IMR-90 (cell line): ENCODE data around the gene CCND1. TPM values are rescaled to one million over a fixed set of nuclear protein-coding genes. Genes with fewer than 3 reads are reported as not detected.

Experiments used
- ATAC-seq: fragments of 200-7000 bp; cut with Tn5 transposase; 2 replicates; pipeline ENCODE4 v1.9.1; 2020; ENCODE audit warnings: low read depth, mild to moderate bottlenecking, moderate library complexity
- BruUV-seq: library from RNA; stranded (reverse); fragments of 400-500 nt; replicated peaks from 2 replicates; lab custom pipeline; 2021; lab: Mats Ljungman, UMichigan
- CTCF ChIA-PET: fragments of 300-600 bp; formaldehyde crosslinking; extraction: SDS; loops from one replicate; lab custom pipeline; 2021; ENCODE audit warnings: antibody characterized with exemption; lab: Yijun Ruan, JAX
- POLR2A ChIA-PET: fragments of 300-600 bp; sonication (Branson Sonifier 250); formaldehyde crosslinking; loops from one replicate; lab custom pipeline; 2022; ENCODE audit warnings: antibody characterized with exemption; ENCODE audit not compliant: unreplicated experiment; lab: Charles Lee
- DNase-seq: peaks from one replicate; pipeline ENCODE4 v3.0.0; 2013
- H2AFZ ChIP-seq: replicated peaks from 2 replicates; pipeline ENCODE3; 2013; ENCODE audit warnings: low read length, mild to moderate bottlenecking; ENCODE audit not compliant: poor library complexity
- H2AK5ac ChIP-seq: 2 replicates; pipeline ENCODE4 v1.6.1; 2013; ENCODE audit warnings: low read depth, low read length, inconsistent platforms
- H2AK9ac ChIP-seq: replicated peaks from 2 replicates; pipeline ENCODE3; 2013; ENCODE audit warnings: mild to moderate bottlenecking, low read depth, low read length, moderate library complexity; ENCODE audit not compliant: poor library complexity
- H2BK120ac ChIP-seq: 2 replicates; pipeline ENCODE4 v1.6.1; 2013; ENCODE audit warnings: low read depth, low read length, inconsistent platforms
- H2BK15ac ChIP-seq: 3 replicates; pipeline ENCODE4 v1.6.1; 2013; ENCODE audit warnings: low read depth, low read length, inconsistent platforms
- H2BK20ac ChIP-seq: 2 replicates; pipeline ENCODE4 v1.6.1; 2013; ENCODE audit warnings: low read depth, mild to moderate bottlenecking, inconsistent platforms, low read length, moderate library complexity
- H2BK5ac ChIP-seq: 2 replicates; pipeline ENCODE4 v1.6.1; 2013; ENCODE audit warnings: mild to moderate bottlenecking, low read depth, low read length, inconsistent platforms; ENCODE audit not compliant: poor library complexity, severe bottlenecking
- H3K14ac ChIP-seq: replicated peaks from 2 replicates; pipeline ENCODE4 v1.6.1; 2013; ENCODE audit warnings: low read depth, low read length, inconsistent platforms
- H3K18ac ChIP-seq: 2 replicates; pipeline ENCODE4 v1.6.1; 2013; ENCODE audit warnings: low read depth, low read length, control low read depth
- H3K23ac ChIP-seq: 2 replicates; pipeline ENCODE4 v1.6.1; 2013; ENCODE audit warnings: low read depth, low read length, inconsistent platforms
- H3K27ac ChIP-seq: 2 replicates; pipeline ENCODE4 v1.5.1; 2013; ENCODE audit warnings: mild to moderate bottlenecking, control low read depth, low read length; ENCODE audit not compliant: insufficient read depth
- H3K27me3 ChIP-seq: 2 replicates; pipeline ENCODE4 v1.6.1; 2013; ENCODE audit warnings: low read length; ENCODE audit not compliant: control insufficient read depth, insufficient read depth
- H3K36me3 ChIP-seq: 2 replicates; pipeline ENCODE4 v1.6.1; 2013; ENCODE audit warnings: low read length, mixed read lengths; ENCODE audit not compliant: control insufficient read depth, insufficient read depth
- H3K4ac ChIP-seq: 2 replicates; pipeline ENCODE4 v1.6.1; 2013; ENCODE audit warnings: low read depth, low read length, inconsistent platforms
- H3K4me1 ChIP-seq: 2 replicates; pipeline ENCODE4 v1.6.1; 2013; ENCODE audit warnings: low read length, mixed read lengths; ENCODE audit not compliant: control insufficient read depth, insufficient read depth
- H3K4me2 ChIP-seq: 2 replicates; pipeline ENCODE4 v1.6.1; 2013; ENCODE audit warnings: low read depth, mild to moderate bottlenecking, control low read depth, low read length, moderate library complexity
- H3K4me3 ChIP-seq: 2 replicates; pipeline ENCODE4 v1.5.1; 2013; ENCODE audit warnings: low read depth, mild to moderate bottlenecking, control low read depth, low read length, moderate library complexity; ENCODE audit not compliant: insufficient read depth
- H3K56ac ChIP-seq: 2 replicates; pipeline ENCODE4 v1.6.1; 2013; ENCODE audit warnings: low read length, inconsistent platforms; ENCODE audit not compliant: insufficient read depth; ENCODE audit errors: extremely low read depth
- H3K79me1 ChIP-seq, 2 experiments: 2 replicates each; pipeline ENCODE4 v1.6.1; 2013; ENCODE audit warnings: low read length in 2 of 2, inconsistent platforms in 1 of 2, low read depth in 1 of 2
- H3K9ac ChIP-seq: 2 replicates; pipeline ENCODE4 v1.6.1; 2013; ENCODE audit warnings: low read depth, low read length, control low read depth
- H3K9me1 ChIP-seq: 2 replicates; pipeline ENCODE4 v1.6.1; 2013; ENCODE audit warnings: low read length, inconsistent platforms; ENCODE audit not compliant: insufficient read depth
- H3K9me3 ChIP-seq: 2 replicates; pipeline ENCODE4 v1.6.1; 2013; ENCODE audit warnings: low read length; ENCODE audit not compliant: control insufficient read depth, insufficient read depth
- H4K20me1 ChIP-seq: 2 replicates; pipeline ENCODE4 v1.6.1; 2013; ENCODE audit warnings: low read length, inconsistent platforms; ENCODE audit not compliant: insufficient read depth
- H4K5ac ChIP-seq: 2 replicates; pipeline ENCODE4 v1.6.1; 2013; ENCODE audit warnings: mild to moderate bottlenecking, low read depth, low read length, control low read depth
- H4K8ac ChIP-seq, 2 experiments: 2 replicates each; pipeline ENCODE4 v1.6.1; 2013; ENCODE audit warnings: low read depth in 2 of 2, low read length in 2 of 2, control low read depth in 1 of 2, inconsistent platforms in 1 of 2
- H4K91ac ChIP-seq: 2 replicates; pipeline ENCODE4 v1.6.1; 2013; ENCODE audit warnings: low read depth, low read length, inconsistent platforms; ENCODE audit not compliant: insufficient read depth
- BHLHE40 ChIP-seq: fragments of 150-350 bp; IDR thresholded peaks from 2 replicates; pipeline ENCODE4 v1.6.1; 2016; ENCODE audit warnings: mild to moderate bottlenecking, low read depth, low read length
- WGBS, 2 experiments: methylation state at CpG; one replicate each; pipeline versions ENCODE4 v1.1.5 to v1.1.7; 2013; ENCODE audit warnings: missing lambda C conversion rate in 2 of 2; ENCODE audit not compliant: insufficient read length in 1 of 2; ENCODE audit errors: extremely low coverage in 2 of 2; 5-methylcytosine and 5-hydroxymethylcytosine counted together
- dilution Hi-C: fragments of 300-500 bp; cut with HindIII; formaldehyde crosslinking; loops from one replicate; pipeline ENCODE4 v1.14.3; 2018; ENCODE audit warnings: low sequenced_read_pairs; ENCODE audit not compliant: unreplicated experiment
- in situ Hi-C: fragments of 300-500 bp; cut with MboI; formaldehyde crosslinking; loops from 3 replicates; pipeline ENCODE4 v1.14.3; 2019; ENCODE audit warnings: low sequenced_read_pairs, inconsistent platforms, mixed read lengths
- intact Hi-C: fragments of 100-400 bp; cut with micrococcal nuclease; formaldehyde crosslinking; loops from 2 replicates; pipeline ENCODE4 v1.10.0; 2022
- polyA plus RNA-seq, 3 experiments: library from polyadenylated mRNA; depleted of rRNA; stranded (reverse); fragments of >200 nt; gene quantifications; 2 replicates each; pipeline ENCODE4 v1.2.3, GENCODE V29; 2012; ENCODE audit warnings: low replicate concordance in 1 of 3
- total RNA-seq: library from RNA; depleted of rRNA; stranded (reverse); fragments of >200 nt; gene quantifications from 2 replicates; pipeline ENCODE4 v1.2.3, GENCODE V29; 2012

Gene CCND1
- total and polyA plus RNA-seq, 2 of the 4 experiments (the other 2 are of a cell fraction), result 481 to 748 TPM

- 98% methylated on average over 7 of the region's 8 CpGs; no CpG with 5 or more reads in 1 of the 2 experiments for WGBS, 2 experiments
- no peaks in the 10 kb centered on the region for H3K9me1 ChIP-seq
- ATAC-seq, result no peak
Observed at GRCh38 chr11:69664901-69665300, 23.9 kb downstream of the CCND1 start.

More at GRCh38 chr11:69664901-69665300, 23.9 kb downstream of the CCND1 start:
- Histone ChIP-seq H4K8ac (no peak overlapping the region), H2BK5ac (no peak overlapping the region), H3K36me3 (peaks cover 38% of the 10 kb centered on the region), H3K4ac (no peak overlapping the region), H2AFZ (no peak overlapping the region), H2BK20ac (no peak overlapping the region), H3K9me3 (no peaks in the 10 kb centered on the region), H4K20me1 (peaks cover 3% of the 10 kb centered on the region), H3K27ac (no peak overlapping the region), H3K79me1 (peaks cover 20 to 46% of the 10 kb centered on the region in 2 experiments), H3K4me3 (no peak overlapping the region), H3K14ac (no peak overlapping the region), H3K4me1 (peaks cover 2% of the 10 kb centered on the region; the same call in 1 of the 2 replicates), H3K56ac (no peak overlapping the region), H4K5ac (no peak overlapping the region), H3K27me3 (no peaks in the 10 kb centered on the region), H2AK5ac (no peak overlapping the region), H3K18ac (no peak overlapping the region), H4K91ac (no peak overlapping the region), H2BK120ac (no peak overlapping the region), H2AK9ac (no peak overlapping the region), H2BK15ac (no peak overlapping the region), H3K9ac (no peak overlapping the region), H3K23ac (no peak overlapping the region), H3K4me2 (no peak overlapping the region)
- no TSS peak for BruUV-seq
- TF ChIP-seq BHLHE40, result no peak
- dilution Hi-C loops, result no loop called here
- ChIA-PET POLR2A (interaction anchor here (0.6 kb wide), 1 partner anchor 499 kb away, joined by 12 read pairs; no protein-coding TSS in a partner anchor), CTCF (no interaction called here)
- in situ Hi-C loops, result loop anchor here (25.0 kb wide), 2 partner anchors 728 to 1053 kb away; no protein-coding TSS in a partner anchor
- intact Hi-C loops, result no loop called here
- no peak for DNase-seq
